ENCODE measurements around the gene GPR55. TPM values are rescaled to one million over a fixed set of nuclear protein-coding genes. Genes with fewer than 3 reads are reported as not detected.
A peak's percentile ranks its signal among the peaks of the same experiment; 100 is the strongest.

The GPR55 gene
- total RNA-seq, 2 donors from 2014 or later: 2.6 to 7.5 TPM

GRCh38 chr2:230942920-230943896, 18.2 kb upstream of the GPR55 start:
- Mint-ChIP-seq H3K9me3 (no peaks in the 10 kb centered on the region), H3K4me1 (no peaks in the 10 kb centered on the region), H3K4me3 (no peak overlapping the region), H3K36me3 (ENCODE audit: low read depth) (no peaks in the 10 kb centered on the region), H3K27me3 (ENCODE audit: insufficient read depth) (no peaks in the 10 kb centered on the region), H3K27ac (no peak overlapping the region)
- no peaks in the 10 kb centered on the region for H3K27me3 ChIP-seq (ENCODE audit: control insufficient read depth, insufficient read depth, low read length, poor library complexity, severe bottlenecking)
- no peak overlapping the region for H3K9ac ChIP-seq (ENCODE audit: extremely low read depth, low read length, poor library complexity, severe bottlenecking)
- WGBS, 2 experiments (ENCODE audit: insufficient coverage in 1 of 2, insufficient read length in 1 of 2): 87 to 89% methylated on average over 7 to 19 of the region's 19 CpGs
- no peaks in the 10 kb centered on the region for H3K9me3 ChIP-seq (ENCODE audit: control insufficient read depth, low read length)
- H3K27ac ChIP-seq (ENCODE audit: low read depth, low read length): no peak overlapping the region
- TF ChIP-seq CTCF (conservative IDR thresholded peaks at IDR 0.05): no peak
- DNase-seq: peak; percentile 38
- no peak overlapping the region for H3K4me3 ChIP-seq (ENCODE audit: low read length)
- no peaks in the 10 kb centered on the region for H3K4me1 ChIP-seq (ENCODE audit: control insufficient read depth, insufficient read depth, low read length)
- no peaks in the 10 kb centered on the region for H3K36me3 ChIP-seq (ENCODE audit: control insufficient read depth, insufficient read depth, low read length)

- WGBS, 2 experiments (ENCODE audit: insufficient coverage in 1 of 2, insufficient read length in 1 of 2): 60% methylated on average over 2 of the region's 3 CpGs; no CpG with 5 or more reads in 1 of the 2 experiments
- Mint-ChIP-seq H3K36me3 (ENCODE audit: low read depth) (peaks cover 3% of the 10 kb centered on the region), H3K4me3 (no peak overlapping the region), H3K9me3 (peaks cover 6% of the 10 kb centered on the region), H3K27me3 (ENCODE audit: insufficient read depth) (no peaks in the 10 kb centered on the region), H3K4me1 (no peaks in the 10 kb centered on the region), H3K27ac (no peak overlapping the region)
- peaks cover 5% of the 10 kb centered on the region for H3K9me3 ChIP-seq (ENCODE audit: control insufficient read depth, low read length)
- no peaks in the 10 kb centered on the region for H3K4me1 ChIP-seq (ENCODE audit: control insufficient read depth, insufficient read depth, low read length)
- peak; percentile 63 for DNase-seq
- H3K27ac ChIP-seq (ENCODE audit: low read depth, low read length): no peak overlapping the region
- peak; percentile 47 for TF ChIP-seq CTCF (conservative IDR thresholded peaks at IDR 0.05)
- H3K4me3 ChIP-seq (ENCODE audit: low read length): no peak overlapping the region
- H3K36me3 ChIP-seq (ENCODE audit: control insufficient read depth, insufficient read depth, low read length): no peaks in the 10 kb centered on the region
- no peaks in the 10 kb centered on the region for H3K27me3 ChIP-seq (ENCODE audit: control insufficient read depth, insufficient read depth, low read length, poor library complexity, severe bottlenecking)
- H3K9ac ChIP-seq (ENCODE audit: extremely low read depth, low read length, poor library complexity, severe bottlenecking): no peak overlapping the region
Measured at GRCh38 chr2:230942371-230942770, 17.3 kb upstream of the GPR55 start.

GRCh38 chr2:230941202-230942180, 16.4 kb upstream of the GPR55 start:
- Histone ChIP-seq H3K4me1 (ENCODE audit: control insufficient read depth, insufficient read depth, low read length) (no peaks in the 10 kb centered on the region), H3K27me3 (ENCODE audit: control insufficient read depth, insufficient read depth, low read length, poor library complexity, severe bottlenecking) (no peaks in the 10 kb centered on the region), H3K4me3 (ENCODE audit: low read length) (no peak overlapping the region), H3K9ac (ENCODE audit: extremely low read depth, low read length, poor library complexity, severe bottlenecking) (no peak overlapping the region), H3K9me3 (ENCODE audit: control insufficient read depth, low read length) (peaks cover 14% of the 10 kb centered on the region), H3K27ac (ENCODE audit: low read depth, low read length) (no peak overlapping the region), H3K36me3 (ENCODE audit: control insufficient read depth, insufficient read depth, low read length) (no peaks in the 10 kb centered on the region)
- no peaks in the 10 kb centered on the region for H3K27me3 Mint-ChIP-seq (ENCODE audit: insufficient read depth)
- peaks cover 13% of the 10 kb centered on the region for H3K9me3 Mint-ChIP-seq
- WGBS, 2 experiments (ENCODE audit: insufficient coverage in 1 of 2, insufficient read length in 1 of 2): 84 to 88% methylated on average over 8 to 14 of the region's 14 CpGs
- peaks cover 4% of the 10 kb centered on the region for H3K36me3 Mint-ChIP-seq (ENCODE audit: low read depth)
- H3K27ac Mint-ChIP-seq: no peak overlapping the region
- no peak overlapping the region for H3K4me3 Mint-ChIP-seq
- peak; percentile 21 for DNase-seq
- H3K4me1 Mint-ChIP-seq: no peaks in the 10 kb centered on the region
- no peak for TF ChIP-seq CTCF (conservative IDR thresholded peaks at IDR 0.05)

Measured in endodermal cell (in vitro differentiated cells).